Measurements from ENCODE around the gene KLHL6. TPM values are rescaled to one million over a fixed set of nuclear protein-coding genes. Genes with fewer than 3 reads are reported as not detected.

Gene KLHL6
- total RNA-seq, 1 donor from 2014 or later = not detected

GRCh38 chr3:183546625-183547024 lies 8.9 kb downstream of the KLHL6 start:
- Mint-ChIP-seq H3K9me3 (ENCODE audit: unreplicated experiment) (no peaks in the 10 kb centered on the region), H3K27me3 (ENCODE audit: unreplicated experiment) (peaks cover 7% of the 10 kb centered on the region), H3K27ac (ENCODE audit: unreplicated experiment) (no peak overlapping the region), H3K4me3 (ENCODE audit: unreplicated experiment) (no peak overlapping the region), H3K4me1 (ENCODE audit: low read depth, unreplicated experiment) (no peaks in the 10 kb centered on the region), H3K36me3 (ENCODE audit: unreplicated experiment) (no peaks in the 10 kb centered on the region)
- DNase-seq = no peak
- no peak for TF ChIP-seq CTCF (IDR thresholded peaks at IDR 0.05; ENCODE audit: partially characterized antibody, unreplicated experiment)

GRCh38 chr3:183545708-183546107 lies 9.8 kb downstream of the KLHL6 start:
- no peak for TF ChIP-seq CTCF (IDR thresholded peaks at IDR 0.05; ENCODE audit: partially characterized antibody, unreplicated experiment)
- no peak overlapping the region for H3K27ac Mint-ChIP-seq (ENCODE audit: unreplicated experiment)
- no peaks in the 10 kb centered on the region for H3K4me1 Mint-ChIP-seq (ENCODE audit: low read depth, unreplicated experiment)
- H3K36me3 Mint-ChIP-seq (ENCODE audit: unreplicated experiment) = no peaks in the 10 kb centered on the region
- H3K9me3 Mint-ChIP-seq (ENCODE audit: unreplicated experiment) = no peaks in the 10 kb centered on the region
- DNase-seq = no peak
- no peak overlapping the region for H3K4me3 Mint-ChIP-seq (ENCODE audit: unreplicated experiment)
- peaks cover 8% of the 10 kb centered on the region for H3K27me3 Mint-ChIP-seq (ENCODE audit: unreplicated experiment)

GRCh38 chr3:183542355-183542754 lies 13.2 kb downstream of the KLHL6 start:
- Mint-ChIP-seq H3K27me3 (ENCODE audit: unreplicated experiment) (peaks cover 7% of the 10 kb centered on the region), H3K4me1 (ENCODE audit: low read depth, unreplicated experiment) (no peaks in the 10 kb centered on the region), H3K27ac (ENCODE audit: unreplicated experiment) (no peak overlapping the region), H3K36me3 (ENCODE audit: unreplicated experiment) (no peaks in the 10 kb centered on the region), H3K9me3 (ENCODE audit: unreplicated experiment) (peaks cover 1% of the 10 kb centered on the region), H3K4me3 (ENCODE audit: unreplicated experiment) (no peak overlapping the region)
- TF ChIP-seq CTCF (IDR thresholded peaks at IDR 0.05; ENCODE audit: partially characterized antibody, unreplicated experiment) = no peak
- DNase-seq = no peak

GRCh38 chr3:183541738-183542137 lies 13.8 kb downstream of the KLHL6 start:
- no peak overlapping the region for H3K27ac Mint-ChIP-seq (ENCODE audit: unreplicated experiment)
- peaks cover 1% of the 10 kb centered on the region for H3K9me3 Mint-ChIP-seq (ENCODE audit: unreplicated experiment)
- H3K27me3 Mint-ChIP-seq (ENCODE audit: unreplicated experiment) = peaks cover 7% of the 10 kb centered on the region
- no peak for DNase-seq
- no peaks in the 10 kb centered on the region for H3K36me3 Mint-ChIP-seq (ENCODE audit: unreplicated experiment)
- no peaks in the 10 kb centered on the region for H3K4me1 Mint-ChIP-seq (ENCODE audit: low read depth, unreplicated experiment)
- no peak overlapping the region for H3K4me3 Mint-ChIP-seq (ENCODE audit: unreplicated experiment)
- no peak for TF ChIP-seq CTCF (IDR thresholded peaks at IDR 0.05; ENCODE audit: partially characterized antibody, unreplicated experiment)

- Mint-ChIP-seq H3K9me3 (ENCODE audit: unreplicated experiment) (peaks cover 1% of the 10 kb centered on the region), H3K4me1 (ENCODE audit: low read depth, unreplicated experiment) (no peaks in the 10 kb centered on the region), H3K36me3 (ENCODE audit: unreplicated experiment) (no peaks in the 10 kb centered on the region), H3K27me3 (ENCODE audit: unreplicated experiment) (peaks cover 7% of the 10 kb centered on the region), H3K4me3 (ENCODE audit: unreplicated experiment) (no peak overlapping the region), H3K27ac (ENCODE audit: unreplicated experiment) (no peak overlapping the region)
- DNase-seq = no peak
- TF ChIP-seq CTCF (IDR thresholded peaks at IDR 0.05; ENCODE audit: partially characterized antibody, unreplicated experiment) = no peak
These were observed 14.3 kb downstream of the KLHL6 start for GRCh38 chr3:183541235-183541655.
